GM23248 (cell line): ENCODE measurements around the gene RIGI. TPM values are rescaled to one million over a fixed set of nuclear protein-coding genes. Genes with fewer than 3 reads are reported as not detected.
A peak's percentile ranks its signal among the peaks of the same experiment; 100 is the strongest.

ENCODE experiments used
- DNase-seq: peaks from one replicate; pipeline ENCODE4 v3.0.0-alpha.2; 2015
- H2AFZ ChIP-seq: fragments of 200-600 bp; sonication (generic); 2 replicates; pipeline ENCODE4 v1.6.1; 2016; ENCODE audit warnings: antibody characterized with exemption
- H3F3A ChIP-seq: fragments of 200-600 bp; sonication (generic); 2 replicates; pipeline ENCODE4 v1.6.1; 2016; ENCODE audit warnings: mild to moderate bottlenecking, antibody characterized with exemption, mixed run types; ENCODE audit not compliant: insufficient read depth
- H3K27ac ChIP-seq: fragments of 200-600 bp; sonication (generic); 2 replicates; pipeline ENCODE4 v1.5.1; 2016; ENCODE audit warnings: mild to moderate bottlenecking
- H3K27me3 ChIP-seq: fragments of 200-600 bp; sonication (generic); replicated peaks from 2 replicates; pipeline ENCODE4 v1.6.1; 2016; ENCODE audit warnings: mild to moderate bottlenecking; ENCODE audit not compliant: insufficient read depth
- H3K36me3 ChIP-seq: fragments of 200-600 bp; sonication (generic); 2 replicates; pipeline ENCODE4 v1.6.1; 2016; ENCODE audit warnings: low read depth, mild to moderate bottlenecking
- H3K4me1 ChIP-seq: fragments of 200-600 bp; sonication (generic); 2 replicates; pipeline ENCODE4 v1.6.1; 2016; ENCODE audit warnings: mild to moderate bottlenecking; ENCODE audit not compliant: insufficient read depth
- H3K4me2 ChIP-seq: fragments of 200-600 bp; sonication (generic); one replicate; pipeline ENCODE4 v1.6.1; 2016; ENCODE audit warnings: mild to moderate bottlenecking; ENCODE audit not compliant: unreplicated experiment
- H3K4me3 ChIP-seq: fragments of 200-600 bp; sonication (generic); 2 replicates; pipeline ENCODE4 v1.5.1; 2016; ENCODE audit warnings: mild to moderate bottlenecking
- H3K79me2 ChIP-seq: fragments of 200-600 bp; sonication (generic); 2 replicates; pipeline ENCODE4 v1.6.1; 2016; ENCODE audit warnings: mild to moderate bottlenecking; ENCODE audit not compliant: insufficient read depth
- H3K9ac ChIP-seq: fragments of 200-600 bp; sonication (generic); 2 replicates; pipeline ENCODE4 v1.6.1; 2016; ENCODE audit warnings: mild to moderate bottlenecking
- H3K9me2 ChIP-seq: fragments of 200-600 bp; sonication (generic); 2 replicates; pipeline ENCODE4 v1.6.1; 2016; ENCODE audit warnings: mixed run types, mild to moderate bottlenecking, moderate library complexity; ENCODE audit not compliant: insufficient read depth
- H3K9me3 ChIP-seq: fragments of 200-600 bp; sonication (generic); one replicate; pipeline ENCODE4 v1.6.1; 2017; ENCODE audit warnings: low read depth
- H4K20me1 ChIP-seq: fragments of 200-600 bp; sonication (generic); 2 replicates; pipeline ENCODE4 v1.6.0; 2016; ENCODE audit not compliant: insufficient read depth
- EZH2 ChIP-seq: fragments of 200-600 bp; sonication (generic); IDR thresholded peaks from 2 replicates; pipeline ENCODE4 v1.6.1; 2018; ENCODE audit warnings: antibody characterized with exemption, mild to moderate bottlenecking; ENCODE audit not compliant: insufficient read depth, poor library complexity, severe bottlenecking
- EZH2phosphoT487 ChIP-seq: fragments of 200-600 bp; sonication (generic); IDR thresholded peaks from 2 replicates; pipeline ENCODE4 v1.6.1; 2018; ENCODE audit warnings: antibody characterized with exemption, moderate library complexity, mild to moderate bottlenecking, low read depth; ENCODE audit not compliant: insufficient read depth
- WGBS, 2 experiments: methylation state at CpG; one replicate each; pipeline ENCODE4 v1.1.6; 2015 to 2017; ENCODE audit warnings: low lambda C conversion rate in 2 of 2, low coverage in 1 of 2; ENCODE audit errors: missing lambda C conversion rate in 2 of 2; 5-methylcytosine and 5-hydroxymethylcytosine counted together
- in situ Hi-C: fragments of 300-500 bp; cut with MboI; formaldehyde crosslinking; loops from 2 replicates; pipeline ENCODE4 v1.15.0; 2020
- polyA plus RNA-seq: library from polyadenylated mRNA; unstranded; fragments of >200 nt; fragmentation: Nextera tagmentation; extraction: Ambion mirVana; gene quantifications from 2 replicates; pipeline ENCODE4 v1.2.1, GENCODE V29; 2016
- total RNA-seq: library from RNA; depleted of rRNA; stranded (reverse); fragments of >200 nt; shearing (Covaris generic); gene quantifications from 2 replicates; pipeline ENCODE4 v1.2.3, GENCODE V29; 2014

RIGI gene
- total and polyA plus RNA-seq, 2 experiments from 2014 or later = 5.1 to 8.2 TPM

GRCh38 chr9:32558408-32558934, 32.5 kb upstream of the RIGI start:
- Histone ChIP-seq H3F3A (peaks cover 9% of the 10 kb centered on the region; the same call in 1 of the 2 replicates), H3K27me3 (no peaks in the 10 kb centered on the region), H4K20me1 (no peaks in the 10 kb centered on the region), H3K9me2 (no peaks in the 10 kb centered on the region), H3K4me1 (0 out of 2 replicates have a peak, but pooled peaks cover 2% of the 10 kb centered on the region), H3K9me3 (no peaks in the 10 kb centered on the region), H3K36me3 (no peaks in the 10 kb centered on the region), H3K9ac (no peak overlapping the region), H2AFZ (no peak overlapping the region), H3K4me3 (no peak overlapping the region), H3K4me2 (no peak overlapping the region), H3K79me2 (peaks cover 98% of the 10 kb centered on the region), H3K27ac (no peak overlapping the region)
- 69 to 70% methylated on average over 3 of the region's 3 CpGs for WGBS, 2 experiments
- in situ Hi-C loops = no loop called here
- no peak for DNase-seq
- TF ChIP-seq EZH2 (no peak), EZH2phosphoT487 (no peak)

GRCh38 chr9:32554591-32554990, 28.6 kb upstream of the RIGI start:
- H3K9me3 ChIP-seq = no peaks in the 10 kb centered on the region
- H4K20me1 ChIP-seq = no peaks in the 10 kb centered on the region
- in situ Hi-C loops = no loop called here
- H3K4me2 ChIP-seq = no peak overlapping the region
- DNase-seq = no peak
- no peak overlapping the region for H3K4me3 ChIP-seq
- H2AFZ ChIP-seq = no peak overlapping the region
- no peak overlapping the region for H3K27ac ChIP-seq
- peaks cover 88% of the 10 kb centered on the region for H3K79me2 ChIP-seq
- no peak overlapping the region for H3K9ac ChIP-seq
- no peaks in the 10 kb centered on the region for H3K36me3 ChIP-seq
- no peak for TF ChIP-seq EZH2phosphoT487
- TF ChIP-seq EZH2 = no peak
- peaks cover 10% of the 10 kb centered on the region; the same call in 1 of the 2 replicates for H3K4me1 ChIP-seq
- no peaks in the 10 kb centered on the region for H3K9me2 ChIP-seq
- H3F3A ChIP-seq = peaks cover 33% of the 10 kb centered on the region
- H3K27me3 ChIP-seq = no peaks in the 10 kb centered on the region

- H3K4me1 ChIP-seq = peaks cover 14% of the 10 kb centered on the region; the same call in 1 of the 2 replicates
- no peak overlapping the region for H3K4me2 ChIP-seq
- H4K20me1 ChIP-seq = no peaks in the 10 kb centered on the region
- 96 to 98% methylated on average over 2 of the region's 2 CpGs for WGBS, 2 experiments
- H3K9me3 ChIP-seq = no peaks in the 10 kb centered on the region
- TF ChIP-seq EZH2 (no peak), EZH2phosphoT487 (no peak)
- H3F3A ChIP-seq = peaks cover 33% of the 10 kb centered on the region
- H3K9me2 ChIP-seq = no peaks in the 10 kb centered on the region
- no peak overlapping the region for H2AFZ ChIP-seq
- peak overlapping the region; percentile 98; the same call in 1 of the 2 replicates for H3K27ac ChIP-seq
- H3K9ac ChIP-seq = no peak overlapping the region
- H3K36me3 ChIP-seq = no peaks in the 10 kb centered on the region
- H3K27me3 ChIP-seq = no peaks in the 10 kb centered on the region
- H3K79me2 ChIP-seq = peaks cover 88% of the 10 kb centered on the region
- DNase-seq = peak; percentile 11
- H3K4me3 ChIP-seq = no peak overlapping the region
- in situ Hi-C loops = no loop called here
These were observed 28.1 kb upstream of the RIGI start for GRCh38 chr9:32554107-32554506.

GRCh38 chr9:32552172-32552872, 26.3 kb upstream of the RIGI start, which contains the start of the genes SMIM27 and TOPORS:
Gene SMIM27, plus strand, starts transcription at chr9:32552327. Its CDS starts 108 bp downstream, at chr9:32552435.
Gene TOPORS, minus strand, starts transcription at chr9:32552586. Its CDS starts 150 bp downstream, at chr9:32552436.
- Histone ChIP-seq H3K4me3 (peak within 1 kb of the TSS; percentile 88), H3F3A (peaks cover 29% of the 10 kb centered on the region), H3K79me2 (peaks cover 88% of the 10 kb centered on the region), H3K9ac (peak within 1 kb of the TSS; percentile 97), H3K9me2 (no peaks in the 10 kb centered on the region), H4K20me1 (no peaks in the 10 kb centered on the region), H2AFZ (peak within 1 kb of the TSS; percentile 87), H3K9me3 (no peaks in the 10 kb centered on the region), H3K27me3 (no peaks in the 10 kb centered on the region), H3K36me3 (peaks cover 3% of the 10 kb centered on the region; the same call in 1 of the 2 replicates), H3K4me1 (peaks cover 14% of the 10 kb centered on the region; the same call in 1 of the 2 replicates), H3K4me2 (peak within 1 kb of the TSS; percentile 94), H3K27ac (peak within 1 kb of the TSS; percentile 98)
- WGBS, 2 experiments = 0 to 1% methylated on average over 46 of the region's 46 CpGs
- peak; percentile 98 for DNase-seq
- TF ChIP-seq EZH2phosphoT487 (no peak), EZH2 (no peak)
- in situ Hi-C loops = no loop called here
